GM20000 (cell line): ENCODE results near the gene ZNF628.
A peak's percentile ranks its signal among the peaks of the same experiment; 100 is the strongest.
"Not testable (repeated sequence)": the region's sequence is repeated elsewhere in the genome, so short reads cannot be mapped to it uniquely, and the experiment has no call there.

Source experiments
- DNase-seq: peaks from one replicate; pipeline ENCODE4 v3.0.0; 2012; ENCODE audit warnings: low spot score
- CTCF ChIP-seq: IDR thresholded peaks from 2 replicates; pipeline ENCODE4 v1.5.1; 2012; ENCODE audit warnings: mild to moderate bottlenecking, control low read depth; ENCODE audit errors: extremely low read depth, missing control alignments

Gene ZNF628

GRCh38 chr19:55443045-55443823 is 33.2 kb upstream of the ZNF628 start, which contains the start of gene SHISA7:
SHISA7 (minus strand) TSS chr19:55443300; CDS start chr19:55442863, 437 bp downstream.
- TF ChIP-seq CTCF = no peak
- DNase-seq = peak; percentile 48

- no peak for TF ChIP-seq CTCF
- no peak for DNase-seq
Measured at GRCh38 chr19:55443824-55444480, 32.5 kb upstream of the ZNF628 start.

GRCh38 chr19:55444646-55445045 is 31.8 kb upstream of the ZNF628 start:
- DNase-seq = no peak
- no peak for TF ChIP-seq CTCF

GRCh38 chr19:55446060-55446459 is 30.4 kb upstream of the ZNF628 start:
- no peak for DNase-seq
- TF ChIP-seq CTCF = no peak

- no peak for DNase-seq
- TF ChIP-seq CTCF = no peak
Measured at GRCh38 chr19:55447421-55448174, 28.8 kb upstream of the ZNF628 start.

GRCh38 chr19:55448175-55448490 is 28.3 kb upstream of the ZNF628 start:
- DNase-seq = not testable (repeated sequence)

GRCh38 chr19:55449469-55449868 is 26.9 kb upstream of the ZNF628 start:
- TF ChIP-seq CTCF = no peak
- no peak for DNase-seq
